ENCODE results near the gene COA7.

COA7 gene

DNA sequence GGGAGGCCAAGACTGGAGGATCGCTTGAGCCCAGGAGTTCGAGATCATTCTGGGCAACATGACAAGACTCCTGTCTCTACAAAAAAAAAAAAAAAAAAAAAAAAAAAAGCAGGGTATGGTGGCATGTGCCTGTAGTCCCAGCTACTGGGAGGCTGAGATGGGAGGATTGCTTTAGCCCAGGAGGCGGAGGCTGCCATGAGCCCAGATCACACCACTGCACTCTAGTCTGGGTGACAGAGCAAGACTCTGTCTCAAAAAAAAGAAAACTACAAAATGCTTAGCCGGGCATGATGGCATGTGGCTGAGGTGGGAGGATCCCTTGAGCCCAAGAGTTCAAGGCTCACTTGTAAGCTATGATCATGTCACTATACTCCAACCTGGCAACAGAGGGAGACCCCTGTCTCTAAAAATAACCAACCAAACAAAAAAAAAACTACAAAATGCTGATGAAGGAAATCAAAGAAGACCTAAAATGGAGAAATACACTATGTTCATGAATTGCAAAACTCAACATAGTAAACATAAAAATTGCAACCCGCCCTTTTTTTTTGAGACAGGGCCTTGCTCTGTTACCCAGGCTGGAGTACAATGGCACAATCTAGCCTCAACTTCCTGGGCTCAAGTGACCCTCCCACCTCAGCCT, 44.8 kb downstream of the COA7 start:
- no peak overlapping the region for H3K4me3 ChIP-seq (ENCODE audit: low read length)
- TF ChIP-seq, protein P1, sequence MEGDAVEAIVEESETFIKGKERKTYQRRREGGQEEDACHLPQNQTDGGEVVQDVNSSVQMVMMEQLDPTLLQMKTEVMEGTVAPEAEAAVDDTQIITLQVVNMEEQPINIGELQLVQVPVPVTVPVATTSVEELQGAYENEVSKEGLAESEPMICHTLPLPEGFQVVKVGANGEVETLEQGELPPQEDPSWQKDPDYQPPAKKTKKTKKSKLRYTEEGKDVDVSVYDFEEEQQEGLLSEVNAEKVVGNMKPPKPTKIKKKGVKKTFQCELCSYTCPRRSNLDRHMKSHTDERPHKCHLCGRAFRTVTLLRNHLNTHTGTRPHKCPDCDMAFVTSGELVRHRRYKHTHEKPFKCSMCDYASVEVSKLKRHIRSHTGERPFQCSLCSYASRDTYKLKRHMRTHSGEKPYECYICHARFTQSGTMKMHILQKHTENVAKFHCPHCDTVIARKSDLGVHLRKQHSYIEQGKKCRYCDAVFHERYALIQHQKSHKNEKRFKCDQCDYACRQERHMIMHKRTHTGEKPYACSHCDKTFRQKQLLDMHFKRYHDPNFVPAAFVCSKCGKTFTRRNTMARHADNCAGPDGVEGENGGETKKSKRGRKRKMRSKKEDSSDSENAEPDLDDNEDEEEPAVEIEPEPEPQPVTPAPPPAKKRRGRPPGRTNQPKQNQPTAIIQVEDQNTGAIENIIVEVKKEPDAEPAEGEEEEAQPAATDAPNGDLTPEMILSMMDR (conservative IDR thresholded peaks at IDR 0.05; ENCODE audit: low read length): no peak
- DNase-seq (ENCODE audit: low read depth): no peak

DNA sequence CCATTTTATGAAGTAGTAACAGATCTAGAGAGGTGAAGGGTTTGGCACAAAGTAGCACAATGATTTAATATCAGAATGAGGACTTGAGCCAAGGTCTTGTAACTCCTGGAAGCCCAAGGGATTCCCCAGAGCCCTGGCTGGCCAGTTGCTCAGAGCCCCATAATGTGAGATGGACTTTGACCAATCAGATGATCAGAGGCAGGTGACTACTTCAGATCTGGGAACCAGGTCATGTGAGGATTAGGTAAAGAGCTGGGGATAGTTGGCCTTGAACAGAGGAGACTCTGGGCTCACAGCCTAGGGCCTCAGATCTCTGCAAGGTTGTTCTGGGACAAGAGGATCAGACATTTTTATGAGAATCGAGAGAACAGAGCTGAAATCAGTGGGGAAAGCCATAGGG, 46.2 kb downstream of the COA7 start:
- TF ChIP-seq, protein P1 (conservative IDR thresholded peaks at IDR 0.05; ENCODE audit: low read length): no peak
- no peak for DNase-seq (ENCODE audit: low read depth)

DNA sequence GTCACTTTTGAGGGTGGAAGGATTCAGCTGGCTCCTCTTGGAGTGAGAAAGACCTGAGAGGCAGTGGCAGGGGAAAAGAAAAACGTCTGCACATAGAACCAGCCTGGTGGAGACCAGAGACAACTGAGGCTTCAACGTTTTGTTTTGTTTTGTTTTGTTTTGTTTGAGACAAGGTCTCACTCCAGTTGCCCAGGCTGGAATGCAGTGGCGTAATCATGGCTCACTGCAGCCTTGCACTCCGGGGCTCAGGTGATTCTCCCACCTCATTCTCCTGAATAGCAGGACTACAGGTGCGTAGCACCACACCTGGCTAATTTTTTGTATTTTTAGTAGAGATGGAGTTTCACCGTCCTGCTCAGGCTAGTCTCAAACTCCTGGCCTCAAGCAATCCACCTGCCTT, 52.9 kb downstream of the COA7 start:
- no peak for DNase-seq (ENCODE audit: low read depth)

More for the DNA sequence above, 46.2 kb downstream of the COA7 start:
- H3K4me3 ChIP-seq (ENCODE audit: low read length): no peak overlapping the region

DNA sequence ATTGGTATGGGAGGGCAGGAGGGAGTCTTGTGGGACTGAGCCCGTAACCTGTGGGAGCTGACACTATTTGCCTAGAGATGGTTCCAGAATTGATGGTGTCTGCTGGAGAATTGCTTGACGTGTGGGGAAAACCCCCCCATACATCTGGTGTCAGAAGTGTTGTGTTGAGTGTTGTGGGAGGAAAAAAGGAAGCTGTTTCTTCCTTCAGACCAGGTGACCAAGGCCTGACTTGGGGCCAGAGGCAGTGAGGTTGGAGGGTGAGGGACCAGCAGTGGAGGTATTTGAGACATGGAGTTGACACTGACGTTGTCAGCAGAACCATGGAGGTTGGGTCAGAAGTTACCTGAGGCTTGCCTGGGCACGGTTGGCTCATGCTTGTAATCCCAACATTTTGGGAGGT, 56.8 kb downstream of the COA7 start:
- no peak overlapping the region for H3K4me3 ChIP-seq (ENCODE audit: low read length)
- TF ChIP-seq, protein P1 (conservative IDR thresholded peaks at IDR 0.05; ENCODE audit: low read length): no peak
- no peak for DNase-seq (ENCODE audit: low read depth)

More for the DNA sequence above, 52.9 kb downstream of the COA7 start:
- TF ChIP-seq, protein P1 (conservative IDR thresholded peaks at IDR 0.05; ENCODE audit: low read length): no peak
- H3K4me3 ChIP-seq (ENCODE audit: low read length): no peak overlapping the region

DNA sequence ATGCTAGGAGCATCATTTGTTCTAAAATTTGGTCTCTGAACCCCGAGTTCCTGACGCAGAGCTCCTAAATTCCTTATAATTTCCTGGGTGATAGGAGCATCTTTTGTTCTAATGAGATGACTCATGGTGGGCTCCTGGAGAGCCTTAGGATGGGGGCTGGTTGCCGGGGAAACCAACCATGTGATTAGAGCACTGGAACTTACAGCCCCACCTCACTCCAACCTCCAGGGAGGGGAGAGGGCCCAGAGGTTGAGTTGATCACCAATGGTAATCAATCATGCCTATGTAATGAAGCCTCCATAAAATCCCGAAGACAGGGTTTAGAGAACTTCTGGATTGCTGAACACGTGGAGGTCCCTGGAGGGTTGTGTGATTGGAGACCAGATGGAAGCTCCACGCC, 57.5 kb downstream of the COA7 start:
- TF ChIP-seq, protein P1 (conservative IDR thresholded peaks at IDR 0.05; ENCODE audit: low read length): no peak
- no peak for DNase-seq (ENCODE audit: low read depth)
- H3K4me3 ChIP-seq (ENCODE audit: low read length): no peak overlapping the region

DNA sequence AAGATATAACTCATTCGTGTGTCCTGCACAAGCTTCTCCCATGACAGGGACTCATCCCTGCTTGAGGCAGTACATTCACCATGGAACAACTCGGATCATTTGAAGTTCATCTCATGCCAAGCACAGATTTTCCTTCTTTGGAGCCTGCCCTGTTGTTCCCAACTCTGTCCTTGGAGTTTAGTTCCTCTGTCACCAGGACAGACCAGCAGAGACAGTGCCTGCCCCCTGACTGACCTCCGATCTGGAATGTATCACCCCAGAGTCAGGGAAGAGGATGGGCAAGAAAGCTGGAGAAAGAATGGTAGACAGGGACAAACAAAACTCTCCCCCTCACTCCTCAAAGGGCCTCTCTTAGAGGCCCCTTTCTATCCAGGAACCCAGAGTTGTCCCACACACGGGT, 60.2 kb downstream of the COA7 start:
- TF ChIP-seq, protein P1 (conservative IDR thresholded peaks at IDR 0.05; ENCODE audit: low read length): no peak
- H3K4me3 ChIP-seq (ENCODE audit: low read length): no peak overlapping the region
- DNase-seq (ENCODE audit: low read depth): no peak

Data from AG10803 (cell line).